GM21619 (cell line): ENCODE measurements around the gene ACSM5.

Experiments used
- ATAC-seq: cut with Tn5 transposase; IDR thresholded peaks from one replicate; pipeline ENCODE4 v1.9.1; 2021; ENCODE audit not compliant: unreplicated experiment

ACSM5 gene, protein sequence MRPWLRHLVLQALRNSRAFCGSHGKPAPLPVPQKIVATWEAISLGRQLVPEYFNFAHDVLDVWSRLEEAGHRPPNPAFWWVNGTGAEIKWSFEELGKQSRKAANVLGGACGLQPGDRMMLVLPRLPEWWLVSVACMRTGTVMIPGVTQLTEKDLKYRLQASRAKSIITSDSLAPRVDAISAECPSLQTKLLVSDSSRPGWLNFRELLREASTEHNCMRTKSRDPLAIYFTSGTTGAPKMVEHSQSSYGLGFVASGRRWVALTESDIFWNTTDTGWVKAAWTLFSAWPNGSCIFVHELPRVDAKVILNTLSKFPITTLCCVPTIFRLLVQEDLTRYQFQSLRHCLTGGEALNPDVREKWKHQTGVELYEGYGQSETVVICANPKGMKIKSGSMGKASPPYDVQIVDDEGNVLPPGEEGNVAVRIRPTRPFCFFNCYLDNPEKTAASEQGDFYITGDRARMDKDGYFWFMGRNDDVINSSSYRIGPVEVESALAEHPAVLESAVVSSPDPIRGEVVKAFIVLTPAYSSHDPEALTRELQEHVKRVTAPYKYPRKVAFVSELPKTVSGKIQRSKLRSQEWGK

DNA sequence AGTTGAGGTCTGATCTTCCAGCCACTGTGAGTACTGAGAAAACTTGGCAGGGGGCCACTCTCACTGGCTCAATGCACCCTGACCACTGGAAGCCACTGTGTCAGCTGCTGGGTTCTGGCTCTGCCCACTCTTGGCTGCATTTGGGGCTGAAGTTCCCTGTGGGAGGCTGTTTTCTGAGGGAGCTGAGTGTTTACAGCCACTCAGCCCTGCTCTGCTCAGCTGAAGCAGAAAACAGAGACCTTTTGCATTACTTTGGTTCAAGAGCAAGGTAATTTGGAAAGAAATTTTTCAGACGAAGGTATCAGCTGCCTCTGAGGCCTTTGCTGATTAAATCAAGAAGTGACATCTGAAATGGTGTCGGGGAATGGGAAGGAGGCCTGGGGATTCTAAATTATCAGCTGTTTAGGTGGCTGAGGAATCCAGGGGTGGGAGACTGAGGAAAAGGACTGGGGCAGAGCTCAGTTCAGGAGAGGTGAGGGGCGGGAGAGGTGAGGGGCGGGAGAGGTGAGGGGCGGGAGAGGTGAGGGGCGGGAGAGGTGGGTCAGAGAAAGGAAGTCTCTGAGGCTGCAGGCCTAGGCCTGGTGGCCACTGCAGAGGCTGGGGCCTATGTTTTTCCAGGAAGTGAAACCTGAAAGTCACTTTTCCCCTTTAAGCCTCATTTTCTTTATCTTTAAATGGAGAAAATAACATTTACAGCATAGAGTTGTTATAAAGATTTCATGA is at the start of gene ACSM5:
Gene ACSM5, plus strand, starts transcription at position 137 of the 723 bp plus-strand sequence. CDS start 1,951 bp downstream, outside the sequence.
- ATAC-seq: peak; percentile 33

DNA sequence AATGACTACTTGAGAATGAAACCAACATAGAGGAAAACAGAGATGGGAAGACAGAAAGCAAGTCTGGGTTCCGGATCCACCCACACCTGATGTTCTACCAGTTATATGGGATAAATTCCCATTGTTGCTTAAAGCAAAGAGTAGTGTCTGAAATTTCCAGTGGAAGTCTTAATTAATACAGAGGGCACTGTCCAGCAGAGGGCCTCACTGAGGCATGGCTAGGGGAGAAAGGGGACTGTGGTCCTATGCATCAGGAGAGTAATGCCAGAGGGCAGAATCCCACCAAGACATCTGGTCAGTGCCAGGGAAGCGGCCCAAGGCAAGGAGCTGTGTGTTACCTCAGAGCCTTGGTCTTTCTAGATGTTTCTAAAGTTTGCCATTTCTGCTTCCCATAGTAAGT is 49.3 kb upstream of the ACSM5 start:
- no peak for ATAC-seq

DNA sequence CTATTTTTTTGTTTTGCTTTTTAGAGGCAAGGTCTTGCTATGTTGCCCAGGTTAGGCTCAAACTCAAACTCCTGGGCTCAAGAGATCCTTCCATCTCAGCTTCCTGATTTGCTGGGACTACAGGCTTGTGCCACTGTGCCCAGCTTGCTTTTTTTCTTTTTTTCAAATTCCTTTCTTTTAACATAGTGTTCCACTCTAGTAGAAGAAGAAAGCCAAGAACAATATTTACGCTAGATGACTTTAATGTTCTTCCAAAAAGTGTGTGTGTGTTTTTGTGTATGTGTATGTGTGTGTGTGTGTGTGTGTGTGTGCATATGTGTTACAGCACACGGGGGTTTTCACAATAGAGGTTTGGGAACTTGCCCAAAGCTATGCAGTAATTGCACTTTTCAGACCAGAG is 46.1 kb upstream of the ACSM5 start:
- ATAC-seq: no peak

DNA sequence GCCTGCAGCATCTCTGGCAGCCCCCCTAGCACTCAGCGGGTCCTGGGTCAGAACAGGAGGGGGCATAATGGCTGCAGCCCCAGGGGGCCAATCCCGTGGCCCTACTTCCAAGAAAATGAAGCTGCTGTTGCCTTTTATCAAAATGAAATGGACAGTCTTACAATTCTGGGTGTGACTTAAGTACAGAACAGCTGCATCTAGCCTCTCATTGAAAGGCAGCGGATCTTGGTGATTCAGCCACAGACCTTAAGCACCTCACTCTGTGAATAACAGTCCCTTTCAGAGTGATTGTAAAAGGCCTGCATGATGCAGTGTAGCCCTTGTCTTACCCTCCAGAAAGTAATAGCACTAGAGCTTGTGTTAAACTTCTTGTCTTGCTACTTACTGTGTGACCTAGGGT is 45.3 kb upstream of the ACSM5 start:
- ATAC-seq: no peak

DNA sequence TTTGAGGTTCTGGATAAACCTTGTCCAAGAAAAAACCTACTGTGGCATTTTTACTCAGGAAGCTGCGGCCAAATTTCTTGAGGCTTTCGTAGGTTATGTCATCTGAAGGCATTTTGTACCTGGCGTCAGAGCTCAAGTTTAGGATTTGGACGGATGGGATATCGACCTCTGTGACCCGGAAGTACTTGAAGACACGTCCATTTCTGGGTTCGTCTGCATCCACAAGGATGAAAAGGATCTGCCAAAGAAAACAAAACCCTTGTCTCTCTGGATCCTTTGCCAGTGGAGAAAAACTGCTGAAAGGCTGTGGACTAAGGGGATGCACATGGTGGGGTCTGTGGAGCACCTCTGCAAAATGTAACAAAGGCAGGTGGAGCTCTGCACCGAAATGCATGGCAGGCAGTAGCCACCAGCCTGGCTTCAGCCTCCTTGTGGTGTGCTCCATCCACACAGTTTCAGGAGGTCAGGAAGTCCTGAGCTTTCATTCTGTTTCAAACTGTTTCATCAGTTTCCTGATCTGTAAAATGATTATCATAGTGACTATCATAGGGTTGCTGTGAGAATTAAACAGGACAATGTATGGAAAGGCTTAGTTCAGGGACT is 39.8 kb upstream of the ACSM5 start:
- ATAC-seq: no peak

DNA sequence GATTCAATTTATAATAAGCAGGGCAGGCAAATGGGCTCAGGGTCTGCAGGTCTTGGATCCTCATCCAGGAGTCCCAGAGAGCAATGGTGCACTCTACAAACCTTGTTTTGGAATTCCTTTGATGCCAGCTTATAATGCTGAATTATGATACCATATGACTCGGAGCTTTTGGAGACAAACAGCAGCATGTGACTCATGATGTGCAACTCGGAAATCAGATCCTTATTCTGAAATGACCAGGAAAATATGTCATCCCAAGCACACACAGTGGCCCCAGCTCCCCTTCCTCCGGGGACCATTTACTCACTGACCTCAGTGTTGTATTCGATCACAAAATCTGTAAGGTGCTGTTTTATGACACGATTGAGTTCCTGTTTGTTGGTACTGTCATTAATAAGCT is 36.6 kb upstream of the ACSM5 start:
- no peak for ATAC-seq

DNA sequence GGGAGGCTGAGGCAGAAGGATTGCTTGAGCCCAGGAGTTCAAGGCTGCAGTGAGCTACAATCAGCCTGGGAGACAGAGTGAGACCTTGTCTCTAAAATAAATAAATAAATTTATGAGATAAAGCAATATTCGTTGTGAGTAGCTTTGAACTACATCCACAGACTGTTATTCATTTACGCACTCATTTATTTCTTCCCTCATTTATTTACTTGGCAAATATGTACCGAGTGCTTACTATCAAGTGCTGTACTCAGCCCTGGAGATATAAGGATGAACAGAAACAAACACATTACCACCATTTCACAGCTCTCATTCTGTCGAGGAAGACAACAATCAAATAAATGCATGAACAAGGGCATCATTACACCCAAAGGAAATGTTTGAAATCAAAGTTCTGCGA is 32.2 kb upstream of the ACSM5 start:
- ATAC-seq: no peak

DNA sequence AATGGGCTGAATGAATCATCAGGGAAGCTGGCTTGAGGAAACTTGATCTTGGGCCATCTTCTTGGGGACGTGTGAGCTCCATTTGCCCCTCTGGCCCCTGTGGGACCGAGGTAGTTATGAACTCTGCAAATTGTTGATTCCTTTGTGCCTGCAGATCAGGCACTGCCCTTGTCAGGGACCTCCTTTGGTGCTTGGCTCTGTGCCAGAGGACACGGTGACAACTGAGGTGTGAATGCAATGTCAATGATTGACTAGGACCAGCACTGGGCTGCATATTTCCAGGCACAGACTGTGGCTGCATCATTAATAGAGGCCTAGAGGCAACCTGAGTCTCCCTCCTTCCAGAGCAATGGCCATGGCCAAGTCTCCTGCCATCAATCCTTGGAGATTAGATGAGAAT is 28.6 kb upstream of the ACSM5 start:
- ATAC-seq: no peak

DNA sequence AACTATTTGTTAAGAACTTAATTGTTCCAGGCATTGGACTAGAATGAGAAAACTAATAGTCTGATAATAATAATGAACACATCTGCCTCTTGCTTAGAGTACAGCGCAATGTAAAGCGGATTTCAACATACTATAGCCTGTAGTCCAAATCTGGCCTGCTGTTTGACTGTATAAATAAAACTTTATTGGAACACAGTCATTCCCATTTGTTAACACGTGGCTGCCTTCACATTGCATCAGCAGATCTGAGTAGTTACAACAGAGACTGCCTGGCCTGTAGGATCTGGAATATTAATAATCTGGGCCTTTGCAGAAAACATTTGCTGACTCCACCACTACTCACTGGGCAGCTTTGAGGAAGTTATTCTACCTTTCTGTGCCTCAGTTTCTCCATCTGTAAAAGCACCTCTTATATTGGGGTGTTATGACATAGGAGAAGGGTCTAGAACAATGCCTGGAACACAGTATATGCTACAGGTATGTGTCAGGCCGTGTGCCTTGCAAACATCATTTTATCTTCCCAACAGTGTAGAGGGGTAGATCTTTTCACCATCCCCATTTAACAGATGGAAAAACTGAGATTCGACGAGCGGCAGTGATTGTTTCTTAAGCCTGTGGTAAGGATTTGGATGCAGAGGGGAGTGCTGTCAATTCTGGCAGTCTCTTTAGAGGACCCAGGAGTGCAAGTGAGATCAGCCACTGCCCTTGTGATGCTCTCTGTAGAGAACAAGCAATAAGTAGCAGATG is 27.0 kb upstream of the ACSM5 start:
- ATAC-seq: no peak

DNA sequence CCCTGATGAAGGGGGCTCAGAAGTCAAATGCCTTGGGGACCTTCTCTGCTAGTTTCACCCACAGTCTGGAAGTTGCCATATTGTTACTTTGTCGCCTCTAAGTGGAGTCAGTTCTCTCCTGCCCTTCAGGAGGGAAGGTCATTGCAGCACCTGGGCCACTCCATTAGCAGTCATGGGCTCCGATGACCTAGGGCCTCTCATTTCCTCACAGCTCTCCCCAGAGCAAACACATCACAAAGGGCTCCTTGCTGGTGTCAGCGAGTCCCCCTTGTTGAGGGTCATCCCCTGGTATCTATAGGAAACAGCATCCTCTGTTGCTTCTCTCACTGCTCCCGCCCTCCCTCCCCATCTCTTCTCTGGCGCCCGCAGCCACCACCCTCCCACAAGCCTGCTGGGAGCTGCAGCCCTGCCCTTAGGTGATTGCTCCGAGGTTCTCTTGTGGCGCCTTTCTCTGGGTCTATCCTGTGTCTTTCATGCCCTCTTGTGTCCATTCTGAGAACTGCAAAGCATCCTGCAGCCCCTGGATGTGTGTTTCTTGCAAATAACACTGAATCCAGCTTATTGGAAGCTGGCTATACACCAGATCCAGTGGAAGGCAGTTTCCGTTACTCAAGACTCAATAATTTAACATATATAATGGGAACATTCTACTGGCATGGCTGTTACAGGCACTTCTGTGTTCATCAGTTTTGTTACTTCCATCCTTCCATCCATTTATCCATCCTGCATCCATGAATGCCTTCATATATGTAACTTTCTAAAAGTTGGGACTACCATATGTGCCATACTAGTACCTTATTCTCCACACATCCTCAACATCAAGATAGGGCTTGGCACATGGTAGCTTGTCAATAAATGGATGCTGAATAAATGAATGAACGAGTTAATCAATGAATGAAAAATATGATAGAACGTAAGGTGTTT is 26.0 kb upstream of the ACSM5 start:
- ATAC-seq: no peak

DNA sequence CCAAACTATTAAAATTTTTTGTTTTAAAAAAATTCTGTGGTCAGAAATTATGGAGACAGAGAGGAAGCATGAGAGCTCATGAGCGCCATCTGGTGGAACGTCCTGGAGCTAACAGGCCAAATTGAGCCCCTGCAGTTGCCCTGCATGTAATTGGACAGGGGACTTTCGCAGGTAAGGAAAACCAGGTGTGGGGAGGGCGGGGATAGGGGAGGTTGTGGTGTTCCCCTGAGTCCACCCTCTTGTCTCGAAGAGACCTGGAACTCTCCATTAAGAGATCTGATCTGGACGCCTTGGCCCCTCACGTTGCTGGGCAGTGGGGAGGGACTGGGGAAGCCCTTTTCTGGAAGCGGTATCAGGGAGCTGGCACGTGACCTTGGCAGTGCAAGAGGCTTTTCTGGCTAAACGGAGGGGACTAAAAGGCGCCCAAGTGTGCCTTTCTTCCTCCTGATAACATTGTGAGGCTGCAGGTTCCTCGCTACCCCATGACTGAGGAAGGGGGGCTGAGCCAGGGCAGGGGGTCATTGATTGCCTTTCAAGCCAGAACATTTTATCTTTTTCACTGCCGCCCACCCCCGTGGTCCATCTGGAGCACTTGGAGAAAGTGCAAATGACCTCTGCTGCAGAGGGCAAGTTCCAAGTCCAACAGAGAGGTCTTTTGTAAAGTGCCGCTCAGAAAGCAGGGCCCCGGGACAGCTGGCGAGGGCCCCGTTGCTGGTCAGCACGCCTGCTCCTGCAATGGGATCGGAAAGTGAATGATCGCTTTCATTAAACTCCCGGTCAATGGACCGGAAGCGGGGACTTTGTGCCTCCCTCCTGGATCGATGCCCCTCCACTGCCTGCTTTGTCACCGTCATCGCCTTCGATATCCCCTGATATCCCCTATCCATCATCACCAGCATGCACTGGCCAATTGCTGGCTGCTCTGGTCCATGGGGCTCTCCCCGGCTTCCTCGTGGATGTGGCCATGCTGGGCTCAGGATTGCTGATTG is 23.2 kb upstream of the ACSM5 start:
- no peak for ATAC-seq

DNA sequence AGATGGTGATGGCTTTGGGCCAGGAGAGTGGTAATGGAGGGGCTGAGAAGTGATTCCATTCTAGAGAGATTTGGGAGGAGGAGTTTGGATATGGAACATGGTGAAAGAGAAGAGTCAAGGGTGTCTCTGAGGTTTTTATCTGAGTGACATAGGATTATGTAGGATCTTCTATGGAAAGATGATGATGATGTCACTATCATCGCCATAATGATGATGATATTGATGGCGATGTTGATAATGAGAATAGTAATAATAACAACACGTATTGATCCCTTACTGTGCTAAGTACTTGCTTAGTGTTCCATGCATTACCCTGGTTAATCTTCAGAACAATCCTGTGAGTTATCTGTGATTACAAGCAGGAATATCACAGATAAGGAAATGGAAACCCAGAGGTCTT is 21.4 kb upstream of the ACSM5 start:
- ATAC-seq: no peak

DNA sequence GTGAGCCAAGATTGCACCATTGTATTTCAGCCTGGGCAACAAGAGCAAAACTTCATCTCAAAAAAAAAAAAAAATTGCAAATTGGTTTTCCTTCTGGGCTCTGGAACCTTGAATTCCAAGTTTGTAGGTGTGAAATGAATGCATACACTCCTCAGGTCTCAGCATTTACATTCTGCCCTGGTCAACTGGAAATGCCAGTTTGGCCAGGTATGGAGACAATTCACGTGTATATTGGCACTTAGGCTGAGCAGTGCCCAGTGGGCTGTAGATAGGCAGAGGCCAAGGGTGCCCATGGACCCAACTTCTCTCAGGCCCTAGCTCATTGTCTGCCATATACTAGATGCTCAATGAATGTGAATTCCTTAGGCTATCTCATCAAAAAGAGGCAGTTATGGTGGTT is 20.5 kb upstream of the ACSM5 start:
- ATAC-seq: no peak

DNA sequence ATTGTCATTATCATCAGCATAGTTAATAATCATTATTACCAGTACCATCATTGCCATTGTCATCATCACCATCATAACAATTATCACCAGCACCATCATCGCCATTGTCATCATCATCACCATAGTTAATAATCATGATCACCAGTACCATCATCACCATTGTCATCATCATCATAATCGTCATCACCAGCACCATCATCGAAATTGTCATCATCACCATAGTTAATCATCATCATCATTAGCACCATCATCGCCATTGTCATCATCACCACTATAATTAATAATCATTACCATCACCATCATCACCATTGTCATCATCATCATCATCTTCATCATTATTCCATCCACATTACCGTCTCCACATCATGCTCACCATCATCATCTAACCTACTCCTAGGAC is 18.3 kb upstream of the ACSM5 start:
- no peak for ATAC-seq

DNA sequence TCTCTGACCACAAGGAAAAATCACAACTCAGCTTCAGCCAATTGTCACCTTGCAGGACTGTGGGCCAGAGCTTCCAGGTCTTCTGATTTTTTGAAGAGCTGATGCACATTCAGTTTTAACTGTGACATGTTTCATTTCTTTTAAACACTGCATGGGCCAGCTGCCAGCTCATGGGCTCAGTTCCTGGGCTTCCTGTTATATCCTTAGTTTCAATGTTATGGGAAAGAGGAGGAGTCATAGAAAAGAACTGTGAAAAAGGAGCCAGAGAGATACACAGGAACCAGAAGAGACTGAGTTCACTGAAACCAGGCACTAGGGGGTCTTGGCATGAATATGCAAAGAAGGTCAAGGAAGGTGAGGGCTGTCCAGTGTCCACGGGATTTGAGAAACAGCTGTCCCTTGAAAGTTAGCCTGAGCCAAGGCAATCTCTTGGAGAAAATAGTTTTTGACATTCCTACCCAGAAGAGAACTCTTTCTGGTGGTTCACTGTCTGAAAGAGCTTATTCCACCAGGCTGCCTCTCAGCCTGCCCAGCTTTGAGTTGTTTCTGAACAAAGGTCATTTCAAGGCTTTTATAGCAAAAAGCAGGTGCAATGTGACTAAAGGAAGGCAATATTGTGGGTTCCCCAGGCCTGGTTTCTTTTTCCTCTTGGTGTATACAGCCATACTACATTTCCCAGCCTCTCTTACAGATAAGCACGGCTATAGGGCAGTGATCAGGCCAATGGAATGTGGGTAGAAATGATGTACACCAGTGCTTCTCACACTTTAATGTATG is 15.3 kb upstream of the ACSM5 start:
- ATAC-seq: no peak

DNA sequence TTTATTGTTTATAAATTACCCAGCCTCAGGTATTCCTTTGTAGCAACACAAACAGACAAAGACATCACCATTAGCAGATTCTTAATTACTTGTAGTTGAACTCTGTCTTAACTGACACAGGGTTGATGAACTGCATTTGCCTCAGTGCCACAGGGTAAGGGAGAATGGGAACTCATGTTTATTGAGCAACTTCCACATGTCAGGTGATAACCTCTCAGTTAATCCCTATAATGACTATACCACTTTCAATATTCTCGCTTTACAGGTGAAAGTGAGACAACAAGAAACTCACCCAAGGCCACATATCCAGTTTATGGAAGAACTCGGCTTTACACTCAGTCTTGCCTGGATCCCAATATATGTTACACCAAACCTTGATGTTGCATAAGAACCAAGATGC is 13.4 kb upstream of the ACSM5 start:
- no peak for ATAC-seq

DNA sequence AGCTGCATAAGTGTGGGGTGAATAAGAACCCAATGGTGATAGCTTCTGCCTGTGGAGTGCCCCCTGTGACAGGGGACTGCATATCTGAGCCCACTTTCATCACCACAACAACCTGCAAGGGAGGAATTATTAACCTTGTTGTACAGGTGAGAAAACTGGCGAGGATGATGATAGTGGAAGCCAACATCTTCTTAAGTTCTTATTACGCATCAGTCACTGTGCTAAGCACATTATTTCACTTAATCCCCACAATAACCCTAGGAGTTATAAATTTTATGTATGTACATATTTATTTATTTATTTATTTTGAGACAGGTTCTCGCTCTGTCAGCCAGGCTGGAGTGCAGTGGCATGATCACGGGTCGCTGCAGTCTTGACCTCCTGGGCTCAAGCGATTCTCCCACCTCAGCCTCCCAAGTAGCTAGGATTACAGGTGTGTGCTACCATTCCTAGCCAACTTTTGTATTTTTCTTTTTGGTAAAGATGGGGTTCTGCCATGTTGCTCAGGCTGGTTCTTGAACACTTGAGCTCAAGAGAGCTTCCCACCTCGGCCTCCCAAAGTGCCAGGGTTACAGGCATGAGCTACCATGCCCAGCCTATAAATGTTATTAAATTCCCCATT is 12.4 kb upstream of the ACSM5 start:
- ATAC-seq: no peak
